Lung (tissue), 12 donors: ENCODE measurements around the gene ZBTB21. TPM values are rescaled to one million over a fixed set of nuclear protein-coding genes. Genes with fewer than 3 reads are reported as not detected.

Source experiments
- ATAC-seq: fragments of 200-7000 bp; cut with Tn5 transposase; one replicate; pipeline ENCODE4 v1.9.1; 2020; ENCODE audit warnings: moderate number of reproducible peaks; ENCODE audit not compliant: insufficient read depth, low FRiP score
- DNase-seq, 3 donors: peaks; one replicate each; pipeline ENCODE4 v3.0.0-alpha.2; 2013 to 2017
- H3K27ac ChIP-seq, 2 donors: one replicate each; pipeline ENCODE4 v1.5.1; 2013; ENCODE audit warnings: mild to moderate bottlenecking in 2 of 2, moderate library complexity in 2 of 2, control low read depth in 1 of 2, inconsistent platforms in 1 of 2, low read depth in 1 of 2, low read length in 1 of 2
- H3K27me3 ChIP-seq, 3 donors: one replicate each; pipeline ENCODE4 v1.5.1; 2013; ENCODE audit warnings: low read length in 2 of 3; ENCODE audit not compliant: control insufficient read depth in 3 of 3, insufficient read depth in 3 of 3
- H3K36me3 ChIP-seq, 4 donors: one replicate each; pipeline ENCODE4 v1.5.1; 2013; ENCODE audit warnings: low read length in 4 of 4, mild to moderate bottlenecking in 1 of 4, moderate library complexity in 1 of 4; ENCODE audit not compliant: control insufficient read depth in 4 of 4, insufficient read depth in 4 of 4
- H3K4me1 ChIP-seq, 5 donors: one replicate each; pipeline ENCODE4 v1.5.1; 2013; ENCODE audit warnings: low read length in 5 of 5, mild to moderate bottlenecking in 2 of 5, moderate library complexity in 1 of 5; ENCODE audit not compliant: control insufficient read depth in 5 of 5, insufficient read depth in 5 of 5
- H3K4me3 ChIP-seq: one replicate; pipeline ENCODE4 v1.5.1; 2013; ENCODE audit warnings: mild to moderate bottlenecking, control low read depth, moderate library complexity
- H3K9ac ChIP-seq, 2 donors: one replicate each; pipeline ENCODE4 v1.5.1; 2013; ENCODE audit warnings: low read length in 2 of 2, control low read depth in 1 of 2; ENCODE audit not compliant: insufficient read depth in 1 of 2
- H3K9me3 ChIP-seq, 4 donors: one replicate each; pipeline ENCODE4 v1.5.1; 2013; ENCODE audit warnings: low read length in 3 of 4, mild to moderate bottlenecking in 1 of 4, moderate library complexity in 1 of 4; ENCODE audit not compliant: control insufficient read depth in 4 of 4, insufficient read depth in 3 of 4
- CTCF ChIP-seq: IDR thresholded peaks from 2 replicates; pipeline ENCODE4 v1.5.1; 2012; ENCODE audit warnings: mild to moderate bottlenecking; ENCODE audit errors: control extremely low read depth, extremely low read depth
- WGBS, 2 donors: extraction: QIAGEN DNeasy Blood & Tissue Kit; methylation state at CpG; one replicate each; pipeline ENCODE4 v1.1.7; 2013; 5-methylcytosine and 5-hydroxymethylcytosine counted together
- polyA plus RNA-seq, 2 donors: library from polyadenylated mRNA; stranded (reverse); fragments of 200-250 nt; gene quantifications; one replicate each; pipeline ENCODE4 v1.2.1, GENCODE V29; 2013
- total RNA-seq, 2 donors: library from RNA; depleted of rRNA in 1 of 2; stranded (reverse); fragments of >200 nt in 1 of 2; gene quantifications; one replicate each; pipeline ENCODE4 v1.2.1, GENCODE V29; 2014 to 2021
- donor health status: control.
- donor health status: control.
- donor health status: Bipolar disorder and iron deficiency.
- donor health status: healthy.
- donor health status: DM: yes; HTN: yes; CAD: no.

ZBTB21 gene
- total and polyA plus RNA-seq, 4 donors: 3.2 to 15.4 (median 7.5) TPM

GRCh38 chr21:42044871-42045495 is 34.8 kb upstream of the ZBTB21 start:
- Histone ChIP-seq H3K27ac (no peak overlapping the region), H3K27me3 (no peaks in the 10 kb centered on the region), H3K9me3 (no peaks in the 10 kb centered on the region), H3K36me3 (no peaks in the 10 kb centered on the region), H3K4me1 (peaks cover 0 to 9% (median 4%) of the 10 kb centered on the region in 5 donors), H3K4me3 (no peak overlapping the region), H3K9ac (no peak overlapping the region)
- no peak for DNase-seq
- TF ChIP-seq CTCF: no peak
- no peak for ATAC-seq
- WGBS, 2 donors: 91 to 98% methylated on average over 7 of the region's 7 CpGs

GRCh38 chr21:42043961-42044360 is 33.8 kb upstream of the ZBTB21 start:
- no peaks in the 10 kb centered on the region for H3K9me3 ChIP-seq
- ATAC-seq: no peak
- H3K4me1 ChIP-seq: peaks cover 0 to 13% (median 10%) of the 10 kb centered on the region in 5 donors
- 92 to 93% methylated on average over 17 of the region's 17 CpGs for WGBS, 2 donors
- DNase-seq: no peak
- H3K27ac ChIP-seq: no peak overlapping the region
- no peak overlapping the region for H3K9ac ChIP-seq
- H3K4me3 ChIP-seq: no peak overlapping the region
- no peaks in the 10 kb centered on the region for H3K36me3 ChIP-seq
- H3K27me3 ChIP-seq: no peaks in the 10 kb centered on the region
- no peak for TF ChIP-seq CTCF

- H3K27ac ChIP-seq: no peak overlapping the region
- peaks cover 0 to 13% (median 10%) of the 10 kb centered on the region in 5 donors for H3K4me1 ChIP-seq
- H3K27me3 ChIP-seq: no peaks in the 10 kb centered on the region
- DNase-seq (no peak), ATAC-seq (no peak)
- no peak overlapping the region for H3K4me3 ChIP-seq
- H3K9me3 ChIP-seq: no peaks in the 10 kb centered on the region
- no peaks in the 10 kb centered on the region for H3K36me3 ChIP-seq
- no peak overlapping the region for H3K9ac ChIP-seq
- TF ChIP-seq CTCF: no peak
- WGBS, 2 donors: 92 to 93% methylated on average over 16 of the region's 16 CpGs
These were observed 33.2 kb upstream of the ZBTB21 start for GRCh38 chr21:42043201-42043895.
